Measurements from ENCODE around the gene TSPEAR.

TSPEAR gene

GRCh38 chr21:44751799-44752636 is 40.6 kb upstream of the TSPEAR start:
- H3K4me1 ChIP-seq (ENCODE audit: control insufficient read depth in 1 of 2, insufficient read depth in 1 of 2, low read depth in 1 of 2, low read length in 1 of 2): peaks cover 0 to 4% of the 10 kb centered on the region in 2 experiments

GRCh38 chr21:44751186-44751798 is 39.9 kb upstream of the TSPEAR start:
- no peaks in the 10 kb centered on the region for H3K9me3 ChIP-seq
- no peaks in the 10 kb centered on the region for H3K36me3 ChIP-seq
- H3K27ac ChIP-seq: no peak overlapping the region
- H3K4me3 ChIP-seq (ENCODE audit: low read depth in 1 of 2, low read length in 1 of 2): no peak overlapping the region
- H3K4me1 ChIP-seq (ENCODE audit: control insufficient read depth in 1 of 2, insufficient read depth in 1 of 2, low read depth in 1 of 2, low read length in 1 of 2): peaks cover 0 to 4% of the 10 kb centered on the region in 2 experiments
- no peak for TF ChIP-seq CTCF (IDR thresholded peaks at IDR 0.05)
- H3K27me3 ChIP-seq: peaks cover 47% of the 10 kb centered on the region

More at GRCh38 chr21:44751799-44752636, 40.6 kb upstream of the TSPEAR start:
- Histone ChIP-seq H3K27me3 (peaks cover 47% of the 10 kb centered on the region), H3K27ac (no peak overlapping the region), H3K4me3 (ENCODE audit: low read depth in 1 of 2, low read length in 1 of 2) (no peak overlapping the region), H3K36me3 (no peaks in the 10 kb centered on the region), H3K9me3 (no peaks in the 10 kb centered on the region)
- TF ChIP-seq CTCF (IDR thresholded peaks at IDR 0.05): no peak

GRCh38 chr21:44750675-44751025 is 39.3 kb upstream of the TSPEAR start:
- H3K9me3 ChIP-seq: no peaks in the 10 kb centered on the region
- H3K4me1 ChIP-seq (ENCODE audit: control insufficient read depth in 1 of 2, insufficient read depth in 1 of 2, low read depth in 1 of 2, low read length in 1 of 2): peaks cover 0 to 4% of the 10 kb centered on the region in 2 experiments
- no peak for TF ChIP-seq CTCF (IDR thresholded peaks at IDR 0.05)
- H3K36me3 ChIP-seq: no peaks in the 10 kb centered on the region
- H3K4me3 ChIP-seq (ENCODE audit: low read depth in 1 of 2, low read length in 1 of 2): no peak overlapping the region
- H3K27ac ChIP-seq: no peak overlapping the region
- H3K27me3 ChIP-seq: peaks cover 47% of the 10 kb centered on the region

- Histone ChIP-seq H3K4me3 (ENCODE audit: low read depth in 1 of 2, low read length in 1 of 2) (no peak overlapping the region), H3K9me3 (no peaks in the 10 kb centered on the region), H3K4me1 (ENCODE audit: control insufficient read depth in 1 of 2, insufficient read depth in 1 of 2, low read depth in 1 of 2, low read length in 1 of 2) (peaks cover 0 to 4% of the 10 kb centered on the region in 2 experiments), H3K27me3 (peaks cover 47% of the 10 kb centered on the region), H3K36me3 (no peaks in the 10 kb centered on the region), H3K27ac (no peak overlapping the region)
- TF ChIP-seq CTCF (IDR thresholded peaks at IDR 0.05): no peak
Measured at GRCh38 chr21:44749759-44750674, 38.6 kb upstream of the TSPEAR start.

GRCh38 chr21:44749116-44749758 is 37.9 kb upstream of the TSPEAR start:
- no peak overlapping the region for H3K27ac ChIP-seq
- H3K4me3 ChIP-seq (ENCODE audit: low read depth in 1 of 2, low read length in 1 of 2): no peak overlapping the region
- peaks cover 55% of the 10 kb centered on the region for H3K27me3 ChIP-seq
- no peaks in the 10 kb centered on the region for H3K9me3 ChIP-seq
- TF ChIP-seq CTCF (IDR thresholded peaks at IDR 0.05): no peak
- no peaks in the 10 kb centered on the region for H3K36me3 ChIP-seq
- peaks cover 0 to 4% of the 10 kb centered on the region in 2 experiments for H3K4me1 ChIP-seq (ENCODE audit: control insufficient read depth in 1 of 2, insufficient read depth in 1 of 2, low read depth in 1 of 2, low read length in 1 of 2)

Data from neutrophil (primary cell).